GM23248 (cell line): Measurements from ENCODE around the gene PANK2. TPM values are rescaled to one million over a fixed set of nuclear protein-coding genes. Genes with fewer than 3 reads are reported as not detected.

Experiments used
- DNase-seq: peaks from one replicate; pipeline ENCODE4 v3.0.0-alpha.2; 2015
- H2AFZ ChIP-seq: fragments of 200-600 bp; sonication (generic); 2 replicates; pipeline ENCODE4 v1.6.1; 2016; ENCODE audit warnings: antibody characterized with exemption
- H3F3A ChIP-seq: fragments of 200-600 bp; sonication (generic); 2 replicates; pipeline ENCODE4 v1.6.1; 2016; ENCODE audit warnings: mild to moderate bottlenecking, antibody characterized with exemption, mixed run types; ENCODE audit not compliant: insufficient read depth
- H3K27ac ChIP-seq: fragments of 200-600 bp; sonication (generic); 2 replicates; pipeline ENCODE4 v1.5.1; 2016; ENCODE audit warnings: mild to moderate bottlenecking
- H3K27me3 ChIP-seq: fragments of 200-600 bp; sonication (generic); replicated peaks from 2 replicates; pipeline ENCODE4 v1.6.1; 2016; ENCODE audit warnings: mild to moderate bottlenecking; ENCODE audit not compliant: insufficient read depth
- H3K36me3 ChIP-seq: fragments of 200-600 bp; sonication (generic); 2 replicates; pipeline ENCODE4 v1.6.1; 2016; ENCODE audit warnings: low read depth, mild to moderate bottlenecking
- H3K4me1 ChIP-seq: fragments of 200-600 bp; sonication (generic); 2 replicates; pipeline ENCODE4 v1.6.1; 2016; ENCODE audit warnings: mild to moderate bottlenecking; ENCODE audit not compliant: insufficient read depth
- H3K4me2 ChIP-seq: fragments of 200-600 bp; sonication (generic); one replicate; pipeline ENCODE4 v1.6.1; 2016; ENCODE audit warnings: mild to moderate bottlenecking; ENCODE audit not compliant: unreplicated experiment
- H3K4me3 ChIP-seq: fragments of 200-600 bp; sonication (generic); 2 replicates; pipeline ENCODE4 v1.5.1; 2016; ENCODE audit warnings: mild to moderate bottlenecking
- H3K79me2 ChIP-seq: fragments of 200-600 bp; sonication (generic); 2 replicates; pipeline ENCODE4 v1.6.1; 2016; ENCODE audit warnings: mild to moderate bottlenecking; ENCODE audit not compliant: insufficient read depth
- H3K9ac ChIP-seq: fragments of 200-600 bp; sonication (generic); 2 replicates; pipeline ENCODE4 v1.6.1; 2016; ENCODE audit warnings: mild to moderate bottlenecking
- H3K9me2 ChIP-seq: fragments of 200-600 bp; sonication (generic); 2 replicates; pipeline ENCODE4 v1.6.1; 2016; ENCODE audit warnings: mixed run types, mild to moderate bottlenecking, moderate library complexity; ENCODE audit not compliant: insufficient read depth
- H3K9me3 ChIP-seq: fragments of 200-600 bp; sonication (generic); one replicate; pipeline ENCODE4 v1.6.1; 2017; ENCODE audit warnings: low read depth
- H4K20me1 ChIP-seq: fragments of 200-600 bp; sonication (generic); 2 replicates; pipeline ENCODE4 v1.6.0; 2016; ENCODE audit not compliant: insufficient read depth
- EZH2 ChIP-seq: fragments of 200-600 bp; sonication (generic); IDR thresholded peaks from 2 replicates; pipeline ENCODE4 v1.6.1; 2018; ENCODE audit warnings: antibody characterized with exemption, mild to moderate bottlenecking; ENCODE audit not compliant: insufficient read depth, poor library complexity, severe bottlenecking
- EZH2phosphoT487 ChIP-seq: fragments of 200-600 bp; sonication (generic); IDR thresholded peaks from 2 replicates; pipeline ENCODE4 v1.6.1; 2018; ENCODE audit warnings: antibody characterized with exemption, moderate library complexity, mild to moderate bottlenecking, low read depth; ENCODE audit not compliant: insufficient read depth
- WGBS, 2 experiments: methylation state at CpG; one replicate each; pipeline ENCODE4 v1.1.6; 2015 to 2017; ENCODE audit warnings: low lambda C conversion rate in 2 of 2, low coverage in 1 of 2; ENCODE audit errors: missing lambda C conversion rate in 2 of 2; 5-methylcytosine and 5-hydroxymethylcytosine counted together
- in situ Hi-C: fragments of 300-500 bp; cut with MboI; formaldehyde crosslinking; loops from 2 replicates; pipeline ENCODE4 v1.15.0; 2020
- polyA plus RNA-seq: library from polyadenylated mRNA; unstranded; fragments of >200 nt; fragmentation: Nextera tagmentation; extraction: Ambion mirVana; gene quantifications from 2 replicates; pipeline ENCODE4 v1.2.1, GENCODE V29; 2016
- total RNA-seq: library from RNA; depleted of rRNA; stranded (reverse); fragments of >200 nt; shearing (Covaris generic); gene quantifications from 2 replicates; pipeline ENCODE4 v1.2.3, GENCODE V29; 2014

Gene PANK2
- total and polyA plus RNA-seq, 2 experiments from 2014 or later = 30.6 to 43.7 TPM

GRCh38 chr20:3923818-3924217 lies 34.6 kb downstream of the PANK2 start:
- Histone ChIP-seq H3K27me3 (no peaks in the 10 kb centered on the region), H3K79me2 (peaks cover 78% of the 10 kb centered on the region), H3K36me3 (peaks cover 24% of the 10 kb centered on the region; the same call in 1 of the 2 replicates), H3K27ac (peak overlapping the region; percentile 44), H3K9me2 (no peaks in the 10 kb centered on the region), H2AFZ (no peak overlapping the region), H3K9me3 (no peaks in the 10 kb centered on the region), H3F3A (peaks cover 39% of the 10 kb centered on the region), H3K9ac (peak overlapping the region; percentile 26), H3K4me1 (peaks cover 49% of the 10 kb centered on the region), H3K4me2 (peak overlapping the region; percentile 50), H4K20me1 (no peaks in the 10 kb centered on the region), H3K4me3 (no peak overlapping the region)
- in situ Hi-C loops = no loop called here
- peak; percentile 82 for DNase-seq
- 59 to 60% methylated on average over 2 of the region's 2 CpGs for WGBS, 2 experiments
- no peak for TF ChIP-seq EZH2
- TF ChIP-seq EZH2phosphoT487 = no peak

GRCh38 chr20:3924304-3925112 lies 35.3 kb downstream of the PANK2 start:
- no peaks in the 10 kb centered on the region for H3K27me3 ChIP-seq
- H3K79me2 ChIP-seq = peaks cover 71% of the 10 kb centered on the region
- DNase-seq = no peak
- no peaks in the 10 kb centered on the region for H3K9me2 ChIP-seq
- peak overlapping the region; percentile 44 for H3K27ac ChIP-seq
- no peaks in the 10 kb centered on the region for H3K9me3 ChIP-seq
- H3F3A ChIP-seq = peaks cover 40% of the 10 kb centered on the region
- no peaks in the 10 kb centered on the region for H4K20me1 ChIP-seq
- in situ Hi-C loops = no loop called here
- no peak overlapping the region for H2AFZ ChIP-seq
- WGBS, 2 experiments = 68 to 70% methylated on average over 13 of the region's 13 CpGs
- H3K36me3 ChIP-seq = peaks cover 20% of the 10 kb centered on the region; the same call in 1 of the 2 replicates
- H3K4me2 ChIP-seq = peak overlapping the region; percentile 50
- TF ChIP-seq EZH2 (no peak), EZH2phosphoT487 (no peak)
- peak overlapping the region; percentile 26; the same call in 1 of the 2 replicates for H3K9ac ChIP-seq
- H3K4me1 ChIP-seq = peaks cover 45% of the 10 kb centered on the region
- H3K4me3 ChIP-seq = no peak overlapping the region

- Histone ChIP-seq H3K4me3 (no peak overlapping the region), H3K27ac (no peak overlapping the region), H3K36me3 (peaks cover 16% of the 10 kb centered on the region; the same call in 1 of the 2 replicates), H3K27me3 (no peaks in the 10 kb centered on the region), H3K79me2 (peaks cover 64% of the 10 kb centered on the region), H3K9ac (no peak overlapping the region), H3K9me3 (no peaks in the 10 kb centered on the region), H2AFZ (no peak overlapping the region), H3K4me1 (peaks cover 39% of the 10 kb centered on the region), H3K4me2 (no peak overlapping the region), H3K9me2 (no peaks in the 10 kb centered on the region), H4K20me1 (no peaks in the 10 kb centered on the region), H3F3A (peaks cover 40% of the 10 kb centered on the region)
- in situ Hi-C loops = no loop called here
- no peak for DNase-seq
- TF ChIP-seq EZH2phosphoT487 = no peak
- no peak for TF ChIP-seq EZH2
- 91 to 96% methylated on average over 11 of the region's 11 CpGs for WGBS, 2 experiments
These were observed 36.0 kb downstream of the PANK2 start for GRCh38 chr20:3925113-3925695.

GRCh38 chr20:3925899-3926638 lies 36.9 kb downstream of the PANK2 start:
- Histone ChIP-seq H3K4me3 (no peak overlapping the region), H3K36me3 (peaks cover 10% of the 10 kb centered on the region; the same call in 1 of the 2 replicates), H3F3A (peaks cover 43% of the 10 kb centered on the region), H3K27ac (no peak overlapping the region), H3K9me3 (no peaks in the 10 kb centered on the region), H3K27me3 (no peaks in the 10 kb centered on the region), H3K4me2 (no peak overlapping the region), H3K9ac (no peak overlapping the region), H4K20me1 (no peaks in the 10 kb centered on the region), H3K79me2 (peaks cover 55% of the 10 kb centered on the region), H3K9me2 (no peaks in the 10 kb centered on the region), H3K4me1 (peaks cover 39% of the 10 kb centered on the region), H2AFZ (no peak overlapping the region)
- DNase-seq = no peak
- in situ Hi-C loops = no loop called here
- no peak for TF ChIP-seq EZH2phosphoT487
- no peak for TF ChIP-seq EZH2
- WGBS, 2 experiments = 61 to 70% methylated on average over 9 of the region's 9 CpGs
